Body of pancreas (tissue), 4 donors: ENCODE measurements around the gene C3orf20.

ENCODE experiments used
- CTCF ChIP-seq, 7 experiments: fragments of 450-650 bp in 4 of 7; fragments of 200-600 bp in 3 of 7; sonication (generic) in 3 of 7; IDR thresholded peaks; one replicate each; pipeline ENCODE4 v1.5.1; 2016 to 2019; ENCODE audit warnings: antibody characterized with exemption in 7 of 7
- POLR2A ChIP-seq, 3 donors: fragments of 450-650 bp; IDR thresholded peaks; one replicate each; pipeline ENCODE4 v1.6.1; 2016; ENCODE audit warnings: antibody characterized with exemption in 3 of 3, mild to moderate bottlenecking in 2 of 3

GRCh38 chr3:14691719-14692118, 16.8 kb downstream of the C3orf20 start:
- TF ChIP-seq CTCF (IDR thresholded peaks at IDR 0.05) (no peak), POLR2A (IDR thresholded peaks at IDR 0.05) (no peak)
